Left forelimb (tissue), 1 donor: ENCODE data around the gene FRMD4B.

Experiments used
- DNase-seq: peaks from one replicate; pipeline ENCODE4 v3.0.0-alpha.2; 2018; ENCODE audit warnings: low spot score

FRMD4B gene

DNA sequence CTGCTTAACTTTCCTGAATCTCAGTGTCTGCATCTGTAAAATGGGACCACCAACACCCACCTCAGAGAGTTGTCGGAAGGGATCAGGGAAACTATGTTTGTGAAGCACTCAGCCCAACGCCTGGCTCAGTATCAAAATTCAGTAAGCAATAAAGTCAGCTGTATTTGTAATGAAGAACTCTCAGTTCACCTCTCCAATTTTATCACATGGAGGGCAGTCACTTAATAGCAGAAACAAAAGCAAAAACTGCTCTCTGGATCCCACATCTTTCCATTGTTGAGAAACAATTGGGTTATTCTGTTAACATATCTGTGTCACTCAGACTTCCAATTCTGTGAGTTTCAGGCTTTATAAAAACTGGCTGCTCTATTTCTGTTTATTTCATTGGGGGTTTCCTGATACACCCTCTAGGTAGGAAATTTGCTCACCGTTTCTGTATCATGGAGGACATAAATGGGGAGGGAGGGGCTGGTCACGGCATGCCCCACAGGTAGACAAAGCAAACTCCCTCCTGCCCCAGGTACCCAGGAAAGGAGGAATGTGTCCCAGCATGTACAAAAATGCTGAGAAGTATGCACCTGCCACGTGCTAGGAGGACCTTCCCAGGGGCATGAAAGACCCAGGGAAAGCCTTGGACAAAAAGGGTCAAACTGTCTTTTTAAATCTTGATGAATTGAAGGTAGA lies 182.1 kb downstream of the FRMD4B start:
- no peak for DNase-seq

DNA sequence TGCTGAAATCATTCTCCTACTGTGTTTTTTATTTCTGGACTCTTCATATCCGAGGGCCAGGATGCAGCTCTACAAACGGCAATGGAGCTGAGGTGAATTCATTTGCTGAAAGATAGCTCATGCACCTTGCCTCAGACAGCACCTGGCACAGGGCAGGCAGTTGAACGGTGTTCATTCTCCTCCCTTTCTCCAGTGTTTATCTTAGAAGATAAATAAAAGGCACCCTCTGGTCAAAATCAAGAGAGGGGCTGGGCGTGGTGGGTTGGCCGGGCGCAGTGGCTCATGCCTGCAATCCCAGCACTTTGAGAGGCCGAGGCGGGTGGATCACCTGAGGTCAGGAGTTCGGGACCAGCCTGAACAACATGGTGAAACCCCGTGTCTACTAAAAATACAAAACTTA lies 184.2 kb downstream of the FRMD4B start:
- no peak for DNase-seq

DNA sequence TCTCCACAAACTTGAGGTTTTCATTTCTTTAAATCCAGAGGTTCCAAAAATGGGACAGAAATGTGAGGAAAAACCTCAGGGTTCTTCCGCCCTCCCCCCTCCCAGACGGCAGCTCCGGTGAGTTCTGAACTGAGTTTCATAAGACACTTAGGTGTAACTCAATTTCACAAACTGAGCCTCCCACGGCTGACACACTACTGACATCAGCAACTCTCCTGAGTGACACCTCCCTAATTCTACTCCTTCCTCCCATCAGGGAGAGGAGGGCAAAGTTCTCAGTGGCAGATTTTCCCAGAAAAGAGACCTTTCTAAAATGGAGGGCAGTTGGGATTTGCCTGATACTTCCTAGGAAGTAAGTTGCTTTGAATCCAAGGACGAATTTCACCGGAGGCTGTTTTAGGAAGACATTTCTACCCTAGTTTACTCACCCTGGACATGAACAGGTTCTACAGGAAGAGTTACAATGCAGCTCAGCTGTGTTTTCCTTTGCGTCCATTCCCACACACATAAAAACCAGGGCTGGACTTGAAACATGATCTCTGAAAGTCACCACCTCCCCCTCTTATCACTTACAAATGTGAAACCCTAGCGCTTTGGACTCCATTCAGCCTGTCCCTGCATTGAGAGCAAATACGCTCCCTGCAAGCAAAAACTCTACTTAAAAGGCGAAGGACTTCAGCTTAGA lies 185.4 kb downstream of the FRMD4B start:
- DNase-seq = no peak

DNA sequence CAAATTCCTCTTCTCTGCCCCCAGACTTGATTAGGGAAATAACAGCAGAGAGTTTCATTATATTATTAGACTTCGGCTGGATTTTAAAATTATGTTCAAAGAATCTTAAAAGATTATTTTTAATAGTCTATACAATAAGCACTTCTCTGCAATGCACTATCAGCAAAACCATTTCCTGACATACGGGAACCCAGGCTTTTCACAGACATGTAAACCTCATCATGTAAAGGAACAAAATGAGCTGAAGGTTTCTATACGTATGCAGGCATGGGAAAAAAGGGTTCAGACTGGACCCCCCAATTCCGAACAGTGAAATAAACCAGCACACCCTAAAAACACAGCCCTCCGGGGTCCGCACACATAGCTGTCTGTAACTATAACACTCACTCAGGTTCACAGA lies 185.9 kb downstream of the FRMD4B start:
- no peak for DNase-seq

DNA sequence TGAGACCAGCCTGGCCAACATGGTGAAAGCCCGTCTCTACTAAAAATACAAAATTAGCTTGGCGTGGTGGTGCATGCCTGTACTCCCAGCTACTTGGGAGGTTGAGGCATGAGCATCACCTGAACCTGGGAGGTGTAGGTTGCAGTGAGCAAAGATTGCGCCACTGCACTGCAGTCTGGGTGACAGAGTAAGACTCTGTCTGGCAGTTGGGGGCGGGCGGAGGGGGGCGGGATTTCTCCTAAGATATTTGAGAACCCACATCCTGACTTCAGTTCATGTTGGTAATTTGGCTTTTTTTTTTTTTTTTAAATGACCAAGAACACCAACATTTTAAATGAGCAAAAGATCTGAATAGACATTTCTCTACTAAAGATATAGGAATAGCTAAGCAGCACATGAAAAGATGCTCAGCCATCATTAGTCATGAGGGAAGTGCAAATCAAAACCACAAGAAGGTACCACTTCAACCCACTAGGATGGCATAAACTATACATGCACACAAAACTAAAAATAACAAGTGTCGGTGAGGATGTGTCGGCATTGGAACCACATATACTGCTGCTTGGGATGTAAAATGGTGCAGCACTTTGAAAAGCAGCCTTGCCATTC lies 187.9 kb downstream of the FRMD4B start:
- no peak for DNase-seq

DNA sequence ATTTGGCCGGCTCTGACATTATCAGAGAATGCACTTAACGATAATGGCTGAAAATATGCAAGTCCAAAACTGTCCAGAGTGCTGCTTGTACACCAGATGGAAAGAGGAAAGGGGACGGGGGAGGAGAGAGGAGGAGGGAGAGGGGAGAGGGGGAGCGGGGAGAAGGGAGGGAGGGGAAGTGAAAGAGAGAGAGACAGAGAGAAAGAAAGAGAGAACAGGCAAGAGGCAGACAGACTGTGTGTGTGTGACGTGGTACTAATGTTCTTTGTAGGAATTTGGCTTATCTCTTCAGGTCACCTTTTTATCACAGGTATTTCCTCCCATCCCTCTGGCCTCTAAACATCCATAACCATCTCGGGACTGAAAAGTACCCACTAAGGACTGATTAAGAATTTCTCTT lies 188.4 kb downstream of the FRMD4B start:
- no peak for DNase-seq

DNA sequence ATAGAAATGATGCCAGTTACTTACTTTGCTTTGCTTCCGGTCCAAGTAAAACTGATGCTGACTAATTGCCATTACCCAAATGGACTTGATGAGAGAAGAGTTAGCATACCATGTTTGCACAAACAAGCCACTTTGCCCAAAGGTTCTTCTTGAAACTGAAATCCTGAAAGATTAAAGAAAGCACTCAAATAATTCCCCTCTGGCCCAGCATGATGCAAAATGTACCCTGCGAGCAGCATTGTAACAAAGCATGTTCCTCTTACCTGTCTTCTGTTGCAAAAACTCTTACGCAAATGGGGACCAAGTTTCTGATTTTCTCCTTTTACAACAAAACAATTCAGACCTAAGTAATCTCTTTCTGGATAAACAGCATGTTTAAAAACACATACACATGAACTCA lies 189.0 kb downstream of the FRMD4B start:
- DNase-seq = no peak

DNA sequence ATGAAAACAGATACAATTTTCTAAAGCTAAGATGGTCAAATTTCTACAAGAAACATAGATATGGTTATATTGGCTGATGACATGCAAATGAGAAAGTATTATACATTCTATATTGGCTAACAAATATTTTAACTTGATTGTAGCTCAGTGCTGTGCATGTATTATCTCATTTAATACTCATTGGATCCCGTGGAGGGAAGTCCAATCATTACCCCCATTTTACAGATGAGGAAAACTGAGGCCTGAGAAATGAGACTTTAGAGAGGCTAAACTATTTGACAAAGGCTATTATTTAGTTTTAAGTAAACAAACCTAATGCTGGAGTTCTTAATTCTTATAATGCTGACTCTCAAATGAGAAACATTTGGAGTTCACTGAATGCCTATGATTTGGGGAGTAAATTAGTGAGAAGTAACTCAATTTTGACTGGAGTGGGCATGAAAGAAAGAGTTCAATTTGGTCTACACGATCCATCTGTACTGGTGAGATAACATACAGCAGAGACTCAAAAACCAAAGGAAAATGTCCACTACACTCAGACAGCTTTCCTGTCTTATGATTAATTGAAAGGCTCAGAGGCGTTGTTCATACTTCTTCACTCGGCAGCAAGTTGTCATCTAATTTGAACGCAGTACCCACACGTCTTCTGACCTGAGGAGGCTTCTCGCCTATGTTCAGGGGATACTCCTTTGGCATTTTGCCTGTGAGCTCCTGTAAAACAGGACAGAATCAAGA lies 191.3 kb downstream of the FRMD4B start:
- no peak for DNase-seq

DNA sequence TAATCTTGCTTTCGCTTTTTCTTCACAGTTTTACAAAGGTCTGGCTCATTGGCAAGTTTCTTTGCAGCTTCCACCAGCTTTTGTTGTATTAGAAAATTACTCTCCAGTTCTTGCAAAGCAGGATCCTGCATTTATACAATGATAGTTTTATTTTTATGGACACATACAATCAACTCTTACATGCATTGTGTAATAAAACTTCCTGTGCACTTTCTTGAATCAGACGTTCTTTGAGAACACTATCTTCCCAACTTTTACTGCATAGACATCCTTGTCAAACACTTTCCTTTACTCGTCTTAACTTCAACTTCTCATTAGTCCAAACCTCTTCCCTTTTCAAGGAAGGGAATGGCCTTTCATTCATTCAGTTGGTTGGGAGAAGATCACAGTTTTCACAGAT lies 192.1 kb downstream of the FRMD4B start:
- DNase-seq = no peak

DNA sequence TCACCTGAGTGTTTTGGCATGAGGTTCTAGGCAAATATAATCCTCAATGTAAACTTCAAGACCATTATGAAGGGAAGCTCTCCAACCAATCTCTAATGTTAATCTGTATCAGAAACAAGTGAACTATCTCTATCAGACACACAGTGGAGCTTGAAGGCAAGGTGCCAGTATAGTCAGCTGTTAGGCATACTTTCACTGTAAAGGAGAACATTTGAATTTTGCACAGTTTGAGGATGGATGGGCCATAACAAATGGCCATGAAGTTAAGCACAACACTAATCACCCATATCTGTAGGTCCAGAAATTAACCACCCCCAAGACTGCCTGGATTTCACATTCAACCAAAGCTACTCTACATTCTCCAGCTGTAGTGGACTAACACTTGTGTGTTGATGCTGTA lies 194.4 kb downstream of the FRMD4B start:
- no peak for DNase-seq

DNA sequence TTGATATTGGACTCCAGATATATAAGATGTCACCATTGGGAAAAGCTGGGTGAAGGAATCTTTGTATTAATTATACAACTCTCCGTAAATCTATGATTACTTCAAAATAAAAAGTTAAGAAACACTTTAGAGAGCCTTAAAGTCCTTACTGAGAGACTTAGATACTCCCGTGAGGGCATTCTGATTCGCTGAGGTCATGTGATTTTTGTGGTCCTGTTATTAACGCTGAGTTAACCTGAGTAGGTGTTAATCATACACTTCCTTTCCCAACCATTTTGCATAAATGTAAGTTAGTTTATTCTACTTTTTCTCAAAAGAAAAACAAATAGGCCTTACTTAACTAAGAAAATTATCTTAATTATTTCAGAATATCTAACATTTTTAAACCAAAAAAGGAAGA lies 196.4 kb downstream of the FRMD4B start:
- DNase-seq = no peak

DNA sequence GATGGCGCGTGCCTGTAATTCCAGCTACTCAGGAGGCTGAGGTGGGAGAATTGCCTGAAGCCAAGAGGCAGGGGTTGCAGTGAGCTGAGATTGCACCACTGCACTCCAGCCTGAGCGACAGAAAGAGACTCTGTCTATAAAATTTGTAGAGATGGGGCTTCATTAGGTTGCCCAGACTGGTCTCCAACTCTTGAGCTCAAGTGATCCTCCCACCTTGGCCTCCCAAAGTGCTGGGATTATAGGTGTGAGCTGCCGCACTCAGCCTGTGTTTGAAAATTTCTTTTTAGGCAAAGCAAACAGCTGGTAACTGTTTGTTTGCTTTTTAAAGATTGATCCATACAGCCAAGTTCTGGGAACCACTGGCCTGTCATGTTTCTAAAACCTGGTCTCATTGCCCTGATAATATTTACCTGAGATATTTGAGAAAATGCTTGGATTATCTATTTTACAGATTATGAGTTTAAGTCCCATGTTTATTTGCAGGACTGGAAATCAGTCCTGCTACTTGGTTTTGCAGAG lies 199.3 kb downstream of the FRMD4B start:
- DNase-seq = no peak

DNA sequence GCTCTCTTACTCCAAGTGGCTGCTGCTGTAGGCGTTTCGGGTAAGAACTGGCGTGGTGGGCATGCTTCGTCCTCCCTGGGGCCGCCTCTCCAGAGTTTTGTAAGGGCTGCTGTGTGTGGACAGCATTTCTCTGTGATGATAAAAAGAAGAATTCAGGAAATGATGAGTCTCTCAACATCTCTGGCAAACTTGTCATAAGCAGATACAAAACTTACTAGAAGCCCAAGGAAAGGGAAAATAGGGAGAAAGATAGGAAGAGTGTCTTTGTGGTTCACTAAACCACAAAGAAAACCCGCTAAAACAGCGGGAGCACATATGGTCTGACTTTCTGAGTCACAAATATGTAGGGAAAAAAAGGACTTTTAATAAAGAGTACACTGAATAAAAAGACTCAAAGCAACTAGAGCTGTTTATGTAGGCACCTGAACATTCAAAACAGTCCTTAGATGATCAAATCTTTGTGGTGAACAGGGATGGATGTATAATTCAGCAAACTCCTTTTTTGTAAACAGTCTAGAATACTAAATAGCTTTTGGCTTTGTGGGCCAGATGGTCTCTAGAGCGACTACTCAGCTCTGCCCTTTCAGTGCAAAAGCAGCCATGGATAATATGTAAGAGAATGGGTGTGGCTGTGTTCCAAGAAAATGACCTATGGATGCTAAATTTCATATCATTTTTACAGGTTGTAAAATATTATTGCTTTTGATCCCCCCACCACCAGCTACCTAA lies 203.1 kb downstream of the FRMD4B start:
- DNase-seq = no peak

DNA sequence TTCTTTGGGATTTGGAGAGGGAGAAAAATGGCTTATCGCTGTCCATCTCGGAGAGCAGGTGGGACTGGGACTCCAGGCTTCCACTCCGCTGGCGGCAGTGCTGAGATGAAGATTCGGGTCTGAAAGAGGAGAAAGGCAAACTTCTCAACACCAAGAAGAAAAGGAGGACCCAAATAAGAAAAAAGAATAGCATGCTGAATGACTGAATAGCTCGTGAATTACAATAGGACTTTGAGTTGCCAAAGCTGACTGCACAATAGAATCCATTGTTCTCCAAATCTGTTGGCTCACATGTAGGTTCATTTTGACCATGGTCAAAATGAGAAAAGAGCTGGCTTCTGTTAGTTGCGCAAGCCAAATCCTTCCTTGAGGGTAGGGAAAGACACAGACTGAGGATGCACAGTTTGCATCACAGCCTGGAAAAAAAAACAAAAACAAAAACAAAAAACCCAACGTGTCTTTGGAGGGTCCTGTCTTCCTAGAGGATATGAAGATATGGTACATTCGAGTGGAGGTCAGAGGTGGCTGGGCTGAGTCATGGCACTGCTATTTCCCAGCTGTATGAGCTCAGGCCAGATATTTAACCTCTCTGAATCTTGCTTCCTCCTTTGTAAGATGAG lies 204.2 kb downstream of the FRMD4B start:
- no peak for DNase-seq

DNA sequence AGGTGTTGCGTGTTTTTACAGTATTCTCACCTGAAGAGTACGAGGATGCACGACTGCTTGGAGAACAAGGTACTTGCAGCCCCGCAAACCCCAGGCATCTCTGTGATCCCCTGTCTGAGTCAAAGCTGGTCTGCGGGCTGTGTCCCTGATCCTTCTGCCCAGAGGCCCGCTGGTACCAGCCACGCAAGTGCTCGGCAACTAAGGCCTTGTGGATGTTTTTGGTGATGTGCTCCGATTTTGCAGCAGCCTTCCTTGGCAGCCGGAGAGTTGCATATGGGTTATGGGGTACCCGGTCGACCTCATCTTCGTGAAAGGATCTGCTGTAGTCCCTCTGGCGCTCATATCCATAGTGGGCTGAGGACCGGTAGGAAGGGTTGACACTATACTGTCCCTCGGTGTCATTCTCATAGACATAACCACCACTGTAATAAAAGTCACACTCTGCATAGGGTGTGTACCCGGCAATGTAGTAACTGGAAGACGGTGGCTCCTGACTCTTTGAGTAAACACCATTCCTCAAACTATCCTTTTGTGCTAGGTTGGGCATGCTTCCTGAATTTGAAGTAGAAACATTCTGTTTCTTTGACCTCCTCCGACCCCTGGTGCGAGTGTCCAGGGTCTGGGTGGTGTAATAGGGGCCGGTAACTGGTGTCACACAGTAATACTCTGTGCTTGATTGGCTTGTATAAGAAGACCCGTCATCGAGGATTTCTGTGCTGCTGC lies 204.9 kb downstream of the FRMD4B start:
- no peak for DNase-seq

DNA sequence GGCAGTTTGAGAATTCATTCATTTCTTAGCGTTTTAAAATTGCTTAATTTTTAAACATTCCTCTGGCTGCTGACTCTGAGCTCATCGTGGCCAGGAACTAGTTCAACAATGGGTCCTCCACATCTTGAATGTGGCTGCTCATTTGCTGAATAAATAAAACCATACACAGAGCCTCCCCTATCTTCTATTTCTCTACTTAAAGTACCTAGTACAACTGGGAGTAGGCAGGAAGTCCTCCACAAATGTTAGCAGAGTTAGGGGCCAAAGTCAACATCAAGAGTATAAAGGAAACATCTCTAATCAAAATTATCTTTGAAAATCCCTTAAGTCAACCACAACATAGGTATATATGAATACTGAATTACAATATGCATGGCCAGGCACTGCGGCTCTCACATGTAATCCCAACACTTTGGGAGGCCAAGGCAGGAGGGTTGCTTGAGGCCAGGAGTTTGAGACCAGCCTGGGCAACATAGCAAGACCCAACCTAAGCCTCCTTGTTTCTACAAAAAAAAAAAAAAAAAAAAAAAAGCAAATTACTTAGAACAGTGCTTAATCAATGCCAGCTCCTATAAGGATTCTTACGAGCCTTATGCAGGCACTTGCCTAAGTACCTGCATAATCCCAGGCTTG lies 206.0 kb downstream of the FRMD4B start:
- no peak for DNase-seq

DNA sequence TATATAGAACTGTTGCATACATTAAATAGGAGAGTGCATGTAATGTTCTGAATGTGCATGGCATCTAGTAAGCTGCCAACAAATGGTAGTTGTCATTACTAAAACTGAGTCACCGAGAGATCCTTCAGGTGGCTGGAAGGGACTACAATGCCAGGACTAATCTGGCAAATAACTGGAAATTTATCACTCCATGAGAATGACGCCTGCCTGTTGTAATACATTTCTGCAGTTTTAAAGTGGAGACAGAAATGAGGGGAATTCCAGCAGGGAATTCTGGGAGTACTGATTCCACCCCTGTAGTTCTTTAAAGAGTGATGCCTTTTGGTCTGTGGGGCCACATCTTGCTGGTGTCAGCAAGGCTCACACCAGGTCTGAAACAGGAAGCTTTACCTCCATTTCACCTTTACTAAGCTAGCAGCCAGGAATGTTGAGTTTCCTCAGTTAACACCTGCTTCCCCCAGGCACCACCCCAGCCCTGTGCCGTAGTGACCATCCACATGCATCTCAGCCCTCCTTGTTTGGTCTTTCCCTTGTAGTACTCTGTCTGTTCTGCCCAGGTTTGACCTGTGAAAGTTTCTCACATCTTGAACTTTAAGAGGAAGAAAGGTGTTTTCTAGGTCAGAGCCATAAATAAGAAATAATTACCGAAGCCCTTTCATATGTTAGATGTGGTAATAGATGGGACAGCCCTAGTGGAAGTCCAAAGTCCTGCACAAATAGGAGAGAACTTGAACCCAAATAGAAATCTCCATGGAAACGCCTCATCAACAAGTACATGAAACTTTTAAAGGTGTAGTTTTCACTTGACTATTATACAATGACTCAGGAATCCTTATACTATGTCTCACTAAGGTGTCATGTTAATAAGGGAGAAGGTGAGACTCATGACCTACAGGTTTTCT lies 206.8 kb downstream of the FRMD4B start:
- DNase-seq = no peak

DNA sequence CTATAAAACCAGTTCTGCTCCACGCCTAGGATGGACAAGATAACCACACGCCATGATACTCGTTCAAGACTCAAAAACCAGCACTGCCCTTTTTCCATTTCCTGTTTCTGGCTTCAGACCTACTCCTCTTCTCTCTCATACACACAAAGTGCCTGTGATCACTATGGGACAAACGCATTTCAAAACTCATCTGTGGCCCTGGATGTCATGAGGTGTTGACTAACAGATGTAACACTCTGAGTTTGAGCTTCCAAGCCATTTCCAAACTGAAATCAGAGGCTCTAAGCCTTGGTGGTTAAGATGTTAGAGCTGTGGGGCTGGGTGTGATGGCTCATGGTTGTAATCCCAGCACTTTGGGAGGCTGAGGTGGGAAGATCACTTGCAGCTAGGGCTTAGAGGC lies 207.8 kb downstream of the FRMD4B start:
- no peak for DNase-seq
